ENCODE data around the gene AKAP12.

GRCh38 chr6:151257985-151258445, 18.2 kb downstream of the AKAP12 start:
- TF ChIP-seq, protein P1, sequence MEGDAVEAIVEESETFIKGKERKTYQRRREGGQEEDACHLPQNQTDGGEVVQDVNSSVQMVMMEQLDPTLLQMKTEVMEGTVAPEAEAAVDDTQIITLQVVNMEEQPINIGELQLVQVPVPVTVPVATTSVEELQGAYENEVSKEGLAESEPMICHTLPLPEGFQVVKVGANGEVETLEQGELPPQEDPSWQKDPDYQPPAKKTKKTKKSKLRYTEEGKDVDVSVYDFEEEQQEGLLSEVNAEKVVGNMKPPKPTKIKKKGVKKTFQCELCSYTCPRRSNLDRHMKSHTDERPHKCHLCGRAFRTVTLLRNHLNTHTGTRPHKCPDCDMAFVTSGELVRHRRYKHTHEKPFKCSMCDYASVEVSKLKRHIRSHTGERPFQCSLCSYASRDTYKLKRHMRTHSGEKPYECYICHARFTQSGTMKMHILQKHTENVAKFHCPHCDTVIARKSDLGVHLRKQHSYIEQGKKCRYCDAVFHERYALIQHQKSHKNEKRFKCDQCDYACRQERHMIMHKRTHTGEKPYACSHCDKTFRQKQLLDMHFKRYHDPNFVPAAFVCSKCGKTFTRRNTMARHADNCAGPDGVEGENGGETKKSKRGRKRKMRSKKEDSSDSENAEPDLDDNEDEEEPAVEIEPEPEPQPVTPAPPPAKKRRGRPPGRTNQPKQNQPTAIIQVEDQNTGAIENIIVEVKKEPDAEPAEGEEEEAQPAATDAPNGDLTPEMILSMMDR (optimal IDR thresholded peaks at IDR 0.05 in 1 of 3, IDR thresholded peaks at IDR 0.05 in 1 of 3, conservative IDR thresholded peaks at IDR 0.05 in 1 of 3; ENCODE audit: extremely low read depth in 1 of 3, insufficient read depth in 2 of 3, low read length in 3 of 3): no peak
- TF ChIP-seq EZH2 (IDR thresholded peaks at IDR 0.05; ENCODE audit: low read length): no peak
